Activated CD8-positive, alpha-beta memory T cell treated with anti-CD3 and anti-CD28 coated beads for 4 hours (primary cell): ENCODE measurements around the gene TBX1.

Experiments used
- DNase-seq, 2 donors: peaks; one replicate each; pipeline ENCODE4 v3.0.0-alpha.2; 2020; ENCODE audit warnings: low read depth in 2 of 2

Gene TBX1

DNA sequence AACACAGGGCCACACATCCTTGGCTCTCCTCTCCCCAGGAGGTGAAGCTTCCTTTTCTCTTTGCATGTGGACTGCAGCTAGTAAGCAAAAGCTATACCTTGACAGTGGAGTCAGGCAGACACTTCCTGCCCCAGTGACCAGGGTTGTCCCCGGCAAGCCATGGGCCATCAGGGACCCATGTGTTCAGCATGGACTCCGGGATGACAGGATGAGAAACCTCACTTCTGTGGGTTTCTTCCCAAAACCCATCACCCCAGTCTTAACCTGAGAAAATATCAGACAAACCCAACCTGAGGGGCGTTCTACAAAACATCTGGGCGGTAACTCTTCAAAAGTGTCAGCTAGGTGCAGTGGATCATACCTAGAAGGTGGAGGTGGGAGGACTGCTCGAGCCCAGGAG lies 53.9 kb downstream of the TBX1 start:
- no peak for DNase-seq

DNA sequence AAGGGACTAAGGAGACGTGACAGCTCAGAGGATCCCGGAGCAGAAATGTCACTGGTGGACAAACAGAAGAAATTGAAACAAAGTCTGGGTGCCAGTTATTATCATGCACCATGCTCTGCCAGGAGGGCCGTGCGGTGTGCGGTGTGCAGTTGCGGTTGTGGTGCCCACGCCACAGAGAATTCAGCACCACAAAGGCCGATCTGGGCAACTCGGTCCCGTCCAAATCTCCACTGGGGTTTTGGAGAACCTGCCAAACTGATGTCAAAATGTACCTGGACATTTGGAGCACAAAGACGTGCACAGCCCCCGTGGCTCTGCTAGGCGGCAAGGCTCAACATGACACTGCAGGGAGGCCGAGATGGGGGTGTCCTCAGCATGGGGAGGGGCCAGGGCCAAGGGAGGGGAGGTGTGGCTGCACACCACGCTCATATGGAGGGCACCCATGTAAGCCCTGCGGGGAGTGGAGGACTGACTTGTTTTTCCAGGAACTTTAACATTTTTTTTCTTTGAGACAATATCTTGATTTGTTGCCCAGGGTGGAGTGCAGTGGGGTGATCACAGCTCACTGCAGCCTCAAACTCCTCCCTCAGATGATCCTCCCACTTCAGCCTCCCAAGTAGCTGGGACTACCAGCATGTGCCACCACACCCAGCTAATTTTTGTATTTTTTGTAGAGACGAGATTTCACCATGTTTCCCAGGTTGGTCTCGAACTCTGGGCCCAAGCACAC lies 54.7 kb downstream of the TBX1 start:
- no peak for DNase-seq

DNA sequence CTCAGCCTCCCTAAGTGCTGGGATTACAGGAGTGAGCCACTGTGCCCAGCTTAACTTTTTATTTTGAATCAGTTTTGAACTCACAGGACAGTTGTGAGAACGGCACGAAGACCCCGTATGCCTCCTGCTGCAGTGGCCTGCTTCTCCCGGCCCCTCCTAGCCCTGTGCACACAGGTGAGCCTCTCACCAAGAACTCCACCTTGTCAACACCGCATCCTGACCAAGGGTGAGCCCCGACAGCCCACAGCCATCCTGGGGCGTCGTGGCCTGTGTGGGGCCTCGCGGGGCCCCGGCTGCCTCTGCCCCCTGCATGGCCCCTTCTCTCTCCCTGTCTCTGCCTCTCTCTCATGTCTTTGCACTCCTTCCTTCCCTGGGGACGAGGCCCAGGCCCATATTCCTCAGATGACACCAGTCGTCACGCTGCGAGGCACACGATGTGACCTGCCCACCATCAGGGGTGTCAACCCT lies 55.3 kb downstream of the TBX1 start:
- no peak for DNase-seq

DNA sequence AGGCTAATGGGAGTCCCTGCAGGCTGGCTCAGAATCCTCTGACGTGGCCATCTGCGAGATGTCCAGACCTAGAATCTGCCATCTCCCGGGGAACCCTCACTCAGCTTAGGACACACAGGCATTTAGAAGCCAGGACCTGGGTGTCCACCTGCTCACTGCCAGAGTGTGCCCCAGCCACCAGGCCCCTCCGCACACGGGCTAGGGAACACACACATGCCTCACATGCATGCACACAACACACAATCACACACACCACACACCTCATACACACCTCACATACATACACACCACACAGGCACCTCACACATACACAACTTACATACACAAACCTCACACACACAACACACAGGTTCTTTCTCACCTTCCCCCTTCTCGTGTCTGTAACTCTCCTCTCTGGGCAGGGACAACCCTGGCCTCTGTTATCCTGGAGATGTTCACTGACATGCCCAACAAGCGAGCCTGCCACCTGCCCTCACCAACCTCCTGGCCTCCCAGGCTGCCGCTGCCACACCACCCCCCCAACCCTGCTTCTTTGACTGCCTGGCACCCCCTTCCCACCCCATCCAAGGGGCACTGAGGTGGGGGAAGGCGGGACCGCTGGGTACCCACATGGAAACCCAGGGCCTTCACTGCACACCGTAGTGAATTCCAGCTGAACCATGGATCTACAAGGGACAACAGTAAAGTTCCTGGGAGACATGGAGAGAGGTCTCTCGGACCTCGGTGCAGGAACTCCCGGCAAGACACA lies 56.0 kb downstream of the TBX1 start:
- DNase-seq: no peak
